Measurements from ENCODE around the gene DNAJC13. TPM values are rescaled to one million over a fixed set of nuclear protein-coding genes. Genes with fewer than 3 reads are reported as not detected.

The DNAJC13 gene
- total RNA-seq, 1 donor from 2014 or later, result 77.5 TPM

Other genes starting within 250 kb of the DNAJC13 start
- not detected in 2 replicates for gene ACP3, start 100.1 kb upstream of the DNAJC13 start, total RNA-seq
- 0.85 and 0.87 TPM in 2 replicates for gene ACKR4, start 179.8 kb downstream of the DNAJC13 start, total RNA-seq
- gene ACAD11, start 242.3 kb downstream of the DNAJC13 start, total RNA-seq, result 34.6 and 81.0 TPM in 2 replicates
- gene UBA5, start 242.8 kb downstream of the DNAJC13 start, total RNA-seq, result 20.3 and 43.2 TPM in 2 replicates

All from renal cortical epithelial cell (primary cell).